GM12801 (cell line): ENCODE measurements around the gene COL8A1.

Source experiments
- CTCF ChIP-seq: IDR thresholded peaks from one replicate; pipeline ENCODE4 v1.5.1; 2011; ENCODE audit warnings: control low read depth; ENCODE audit not compliant: insufficient read length; ENCODE audit errors: extremely low read depth

COL8A1 gene

GRCh38 chr3:99837715-99838114, 199.3 kb downstream of the COL8A1 start:
- no peak for TF ChIP-seq CTCF

- TF ChIP-seq CTCF: no peak
Observed at GRCh38 chr3:99838755-99839154, 200.4 kb downstream of the COL8A1 start.

- no peak for TF ChIP-seq CTCF
Observed at GRCh38 chr3:99839613-99840012, 201.2 kb downstream of the COL8A1 start.

- no peak for TF ChIP-seq CTCF
Observed at GRCh38 chr3:99842826-99843589, 204.6 kb downstream of the COL8A1 start.

GRCh38 chr3:99843590-99844258, 205.3 kb downstream of the COL8A1 start:
- TF ChIP-seq CTCF: no peak

- TF ChIP-seq CTCF: no peak
Observed at GRCh38 chr3:99845331-99845730, 206.9 kb downstream of the COL8A1 start.

- TF ChIP-seq CTCF: no peak
Observed at GRCh38 chr3:99845999-99846398, 207.6 kb downstream of the COL8A1 start.
